NCI-H526 (cell line): Measurements from ENCODE around the gene IVNS1ABP.

Source experiments
- DNase-seq, 2 experiments: peaks; one replicate each; lab custom pipeline; 2025; lab: John Stamatoyannopoulos, UW

IVNS1ABP gene

GRCh38 chr1:185293967-185294542 is 23.0 kb downstream of the IVNS1ABP start:
- DNase-seq, result no peak

- DNase-seq, result no peak
Measured at GRCh38 chr1:185292237-185292636, 24.8 kb downstream of the IVNS1ABP start.

GRCh38 chr1:185291652-185292051 is 25.4 kb downstream of the IVNS1ABP start:
- DNase-seq, result peak in 1 of 2 experiments; percentile 47

GRCh38 chr1:185291159-185291558 is 25.9 kb downstream of the IVNS1ABP start:
- no peak for DNase-seq

GRCh38 chr1:185289880-185290279 is 27.2 kb downstream of the IVNS1ABP start:
- no peak for DNase-seq

GRCh38 chr1:185288435-185288834 is 28.6 kb downstream of the IVNS1ABP start:
- no peak for DNase-seq

GRCh38 chr1:185287451-185287850 is 29.6 kb downstream of the IVNS1ABP start:
- no peak for DNase-seq

- DNase-seq, result no peak
Measured at GRCh38 chr1:185284533-185285276, 32.3 kb downstream of the IVNS1ABP start.

- no peak for DNase-seq
Measured at GRCh38 chr1:185284116-185284515, 32.9 kb downstream of the IVNS1ABP start.

GRCh38 chr1:185281245-185281644 is 35.8 kb downstream of the IVNS1ABP start:
- DNase-seq, result no peak

GRCh38 chr1:185280589-185280988 is 36.5 kb downstream of the IVNS1ABP start:
- no peak for DNase-seq

- no peak for DNase-seq
Measured at GRCh38 chr1:185279571-185279970, 37.5 kb downstream of the IVNS1ABP start.

- DNase-seq, result peak in 1 of 2 experiments; percentile 34
Measured at GRCh38 chr1:185271921-185272320, 45.1 kb downstream of the IVNS1ABP start.

- no peak for DNase-seq
Measured at GRCh38 chr1:185268352-185268751, 48.7 kb downstream of the IVNS1ABP start.

GRCh38 chr1:185267701-185268100 is 49.3 kb downstream of the IVNS1ABP start:
- DNase-seq, result no peak

- DNase-seq, result no peak
Measured at GRCh38 chr1:185267301-185267700, 49.7 kb downstream of the IVNS1ABP start.

GRCh38 chr1:185265314-185265713 is 51.7 kb downstream of the IVNS1ABP start:
- no peak for DNase-seq

GRCh38 chr1:185263780-185264179 is 53.3 kb downstream of the IVNS1ABP start:
- DNase-seq, result no peak

GRCh38 chr1:185263292-185263691 is 53.8 kb downstream of the IVNS1ABP start:
- DNase-seq, result no peak

GRCh38 chr1:185262151-185262550 is 54.9 kb downstream of the IVNS1ABP start:
- DNase-seq, result no peak

GRCh38 chr1:185260611-185261010 is 56.4 kb downstream of the IVNS1ABP start:
- no peak for DNase-seq

GRCh38 chr1:185258676-185259075 is 58.4 kb downstream of the IVNS1ABP start:
- DNase-seq, result no peak

GRCh38 chr1:185257950-185258208 is 59.2 kb downstream of the IVNS1ABP start:
- no peak for DNase-seq
